Stimulated activated naive CD8-positive, alpha-beta T cell treated with anti-CD3 and anti-CD28 coated beads, Interleukin-15, Interleukin-2, amounts not matched to agents 100 U/mL and 50 U/mL, for 24 hours (primary cell): ENCODE results near the gene LYSMD3.
A peak's percentile ranks its signal among the peaks of the same experiment; 100 is the strongest.
"Not testable (repeated sequence)": the region's sequence is repeated elsewhere in the genome, so short reads cannot be mapped to it uniquely, and the experiment has no call there.

ENCODE experiments used
- ATAC-seq: fragments of 150-1000 bp; cut with Tn5 transposase; one replicate; pipeline ENCODE4 v1.10.0; 2021
- DNase-seq: peaks from one replicate; pipeline ENCODE4 v3.0.0; 2021

LYSMD3 gene

DNA sequence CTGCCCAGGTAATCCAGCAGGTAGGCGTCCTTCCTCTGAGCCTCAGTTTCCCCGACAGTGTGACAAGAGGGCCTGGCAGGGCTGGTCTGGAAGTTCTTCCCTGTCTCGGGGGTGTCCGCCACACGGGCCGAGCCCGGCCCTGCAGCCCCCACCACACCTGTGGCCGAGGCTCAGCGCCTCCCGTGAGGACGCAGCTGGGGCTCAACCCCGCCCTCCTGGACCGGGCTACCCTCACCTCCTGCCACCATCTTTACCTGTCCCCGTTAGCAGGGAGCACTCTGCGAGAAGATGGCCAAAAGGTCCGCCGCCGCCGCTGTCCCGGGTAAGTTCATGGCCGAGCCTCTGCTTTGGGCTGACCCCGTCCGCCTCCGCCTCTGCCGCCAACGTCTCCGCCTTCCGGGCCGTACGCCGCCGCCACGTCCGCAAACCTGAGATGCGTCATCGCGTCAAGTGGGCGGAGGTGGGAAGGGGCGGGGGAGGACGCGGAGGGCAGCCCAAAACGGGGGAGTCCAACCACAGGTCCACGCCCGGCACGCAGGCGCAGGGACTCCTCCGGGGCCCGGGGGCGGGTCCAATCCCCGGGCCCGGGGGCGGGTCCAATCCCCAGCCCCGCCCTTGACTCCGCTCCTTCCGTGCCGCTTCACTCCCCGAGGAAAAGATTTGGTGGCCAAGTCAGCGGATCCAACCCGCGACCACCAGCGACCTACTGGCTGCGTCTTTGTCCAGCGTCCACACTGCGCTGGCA, at the start of gene LYSMD3:
Gene LYSMD3 (minus strand): TSS at position 391 of the 745 bp plus-strand sequence. CDS start 4,295 bp downstream, outside the sequence.
- ATAC-seq, result peak; percentile 96
- DNase-seq, result peak; percentile 96

- ATAC-seq, DNase-seq: not testable (repeated sequence)
Measured at GRCh38 chr5:90576566-90576965, 47.2 kb upstream of the LYSMD3 start.

GRCh38 chr5:90575712-90576111, 46.3 kb upstream of the LYSMD3 start:
- no peak for DNase-seq
- ATAC-seq, result no peak

- no peak for ATAC-seq
- DNase-seq, result no peak
Measured at GRCh38 chr5:90571147-90571773, 41.9 kb upstream of the LYSMD3 start.

- no peak for ATAC-seq
Measured at GRCh38 chr5:90570034-90570433, 40.6 kb upstream of the LYSMD3 start.

GRCh38 chr5:90569084-90569483, 39.7 kb upstream of the LYSMD3 start:
- DNase-seq (no peak), ATAC-seq (no peak)

More at GRCh38 chr5:90570034-90570433, 40.6 kb upstream of the LYSMD3 start:
- no peak for DNase-seq

- DNase-seq, result no peak
- ATAC-seq, result no peak
Measured at GRCh38 chr5:90565491-90565890, 36.1 kb upstream of the LYSMD3 start.

DNA sequence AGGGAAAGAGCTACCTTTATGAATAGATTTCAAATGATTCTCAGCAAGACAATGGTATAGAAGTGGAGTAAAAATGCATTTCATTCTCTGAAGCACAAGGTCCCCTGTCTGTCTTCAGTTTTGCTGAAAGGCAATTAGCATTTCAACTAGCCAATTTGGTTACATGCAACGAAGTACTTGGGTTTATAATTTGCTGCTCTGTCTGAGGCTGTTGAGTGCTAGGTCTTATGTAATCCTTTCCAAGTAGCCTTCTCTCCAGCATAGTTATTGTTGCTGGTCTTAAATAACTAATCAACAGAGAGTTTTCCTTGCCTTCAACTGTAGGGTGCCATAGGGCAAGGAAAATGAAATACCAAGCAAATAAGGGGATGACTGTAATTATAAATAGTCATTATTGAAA, 33.7 kb upstream of the LYSMD3 start:
- ATAC-seq (no peak), DNase-seq (no peak)

GRCh38 chr5:90562341-90562740, 33.0 kb upstream of the LYSMD3 start:
- ATAC-seq (no peak), DNase-seq (no peak)

- ATAC-seq, result no peak
- DNase-seq, result no peak
Measured at GRCh38 chr5:90561766-90562165, 32.4 kb upstream of the LYSMD3 start.

- ATAC-seq (no peak), DNase-seq (no peak)
Measured at GRCh38 chr5:90560771-90561170, 31.4 kb upstream of the LYSMD3 start.

GRCh38 chr5:90558344-90559192, 29.2 kb upstream of the LYSMD3 start, which contains the start of gene ADGRV1:
ADGRV1 (plus strand) TSS chr5:90558797; CDS start chr5:90558896, 99 bp downstream.
- DNase-seq, result peak; percentile 9
- peak; percentile 59 for ATAC-seq

- no peak for ATAC-seq
- no peak for DNase-seq
Measured at GRCh38 chr5:90557871-90558270, 28.5 kb upstream of the LYSMD3 start.

GRCh38 chr5:90557391-90557790, 28.0 kb upstream of the LYSMD3 start:
- no peak for DNase-seq
- ATAC-seq, result no peak

- ATAC-seq, result no peak
- no peak for DNase-seq
Measured at GRCh38 chr5:90555666-90556065, 26.3 kb upstream of the LYSMD3 start.

DNA sequence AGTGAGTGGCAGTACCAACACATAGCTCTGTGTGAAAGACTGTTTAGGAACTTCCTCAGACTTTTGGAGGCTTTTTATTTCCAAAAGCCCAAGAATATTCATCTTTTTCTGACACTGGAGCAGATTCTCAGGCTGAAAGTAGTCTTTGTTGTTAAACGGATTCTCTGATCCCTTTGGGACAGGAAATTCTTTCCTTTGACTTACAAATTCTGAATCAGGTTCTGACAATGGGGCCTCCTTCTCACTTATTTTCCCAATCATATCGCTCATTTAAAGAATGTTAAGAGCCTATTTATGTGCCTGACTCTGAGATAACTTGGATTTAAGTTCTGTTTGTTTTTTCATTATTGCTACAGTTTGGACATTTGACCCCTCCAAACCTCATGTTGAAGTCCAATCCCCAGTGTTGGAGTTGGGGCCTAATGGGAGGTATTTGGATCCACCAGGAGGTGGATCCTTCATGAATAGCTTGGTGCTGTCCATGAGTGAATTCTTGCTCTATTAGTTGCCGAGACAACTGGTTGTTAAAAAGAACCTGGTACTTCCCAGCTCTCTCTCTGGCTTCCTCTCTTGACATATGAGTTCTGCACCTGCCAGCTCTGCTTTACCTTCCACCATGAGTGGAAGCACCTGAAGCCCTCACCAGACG, 25.1 kb upstream of the LYSMD3 start:
- ATAC-seq (no peak), DNase-seq (no peak)

- ATAC-seq (no peak), DNase-seq (no peak)
Measured at GRCh38 chr5:90553711-90554110, 24.3 kb upstream of the LYSMD3 start.

DNA sequence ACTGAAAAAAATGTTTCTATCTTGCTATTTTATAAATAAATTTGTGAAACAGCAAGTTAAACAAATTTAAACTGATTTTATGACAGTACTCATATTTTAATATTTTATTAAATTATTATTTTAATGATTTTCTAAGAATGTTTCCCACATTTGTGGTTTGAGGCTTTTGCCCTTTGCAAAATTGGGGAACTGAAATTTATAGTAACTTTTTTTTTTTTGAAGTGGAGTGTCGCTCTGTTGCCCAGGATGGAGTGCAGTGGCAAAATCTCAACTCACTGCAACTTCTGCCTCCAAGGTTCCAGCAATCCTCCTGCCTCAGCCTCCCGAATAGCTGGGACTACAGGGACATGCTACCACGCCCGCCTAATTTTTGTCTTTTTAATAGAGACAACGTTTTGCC, 22.0 kb upstream of the LYSMD3 start:
- no peak for ATAC-seq
- DNase-seq, result no peak

DNA sequence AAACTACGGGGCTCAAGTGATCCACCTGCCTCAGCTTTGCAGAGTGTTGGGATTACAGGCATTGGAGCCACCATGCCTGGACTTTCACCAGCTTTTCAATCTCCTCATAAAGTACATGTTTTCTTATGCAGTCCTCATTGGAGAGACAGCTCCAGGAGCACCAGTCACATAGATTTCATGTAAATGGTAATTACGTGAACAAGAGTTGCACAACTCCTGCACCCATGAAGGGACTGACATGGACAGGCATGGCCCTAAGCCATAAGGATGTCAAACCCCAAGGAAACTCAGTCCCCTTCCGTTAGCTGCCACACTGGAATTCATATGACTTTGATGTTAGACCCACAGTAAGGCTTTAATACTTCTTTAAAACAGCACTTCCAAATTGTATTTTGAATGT, 21.6 kb upstream of the LYSMD3 start:
- ATAC-seq, result no peak
- DNase-seq, result no peak

- DNase-seq (no peak), ATAC-seq (no peak)
Measured at GRCh38 chr5:90549729-90550275, 20.4 kb upstream of the LYSMD3 start.

DNA sequence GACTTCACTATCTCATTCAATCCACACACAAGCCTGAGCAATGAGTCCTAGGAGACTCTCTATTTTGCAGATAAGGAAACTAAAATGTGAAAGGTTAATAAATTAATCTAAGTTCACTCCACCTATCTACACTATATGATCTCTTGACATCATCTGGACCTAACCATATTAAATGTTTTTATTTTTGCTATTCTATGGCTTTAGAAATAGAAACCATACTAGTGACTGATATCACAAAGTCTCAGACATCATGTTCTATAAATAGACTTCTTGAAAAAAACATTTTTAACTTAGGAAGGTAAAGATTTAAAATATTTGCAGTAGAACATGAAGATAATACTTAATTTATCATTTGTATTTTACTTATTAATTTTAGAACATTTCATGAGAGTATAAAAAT, 19.8 kb upstream of the LYSMD3 start:
- DNase-seq, result no peak
- no peak for ATAC-seq

DNA sequence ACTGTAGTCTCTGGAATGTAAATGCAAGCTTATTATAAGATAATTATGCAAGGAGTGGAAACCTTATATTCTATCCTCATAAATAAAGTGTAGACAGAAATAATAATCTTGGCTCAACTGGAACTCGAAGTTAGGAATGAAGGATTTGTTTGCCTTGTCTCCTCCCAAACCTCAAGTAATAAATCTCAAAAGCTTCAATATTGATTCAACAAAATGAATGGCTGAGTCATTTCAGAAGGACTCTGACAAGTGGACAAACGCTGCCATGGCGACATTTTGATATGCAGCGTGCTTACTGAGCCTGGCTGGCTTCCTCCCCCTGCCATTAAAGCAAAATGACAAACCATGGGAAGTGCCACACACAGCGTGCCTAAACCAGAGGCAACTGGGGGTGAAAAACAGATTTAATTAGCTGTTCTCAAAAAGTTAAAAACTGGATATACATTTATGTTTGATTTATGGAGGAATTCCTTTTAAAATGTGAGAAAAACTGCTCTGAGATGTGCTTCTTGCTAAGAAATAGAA, 18.7 kb upstream of the LYSMD3 start:
- DNase-seq (no peak), ATAC-seq (no peak)
